HG02938 (cell line): ENCODE measurements around the gene CIRBP.
"Not testable (repeated sequence)": the region's sequence is repeated elsewhere in the genome, so short reads cannot be mapped to it uniquely, and the experiment has no call there.

ENCODE experiments used
- ATAC-seq: cut with Tn5 transposase; IDR thresholded peaks from one replicate; pipeline ENCODE4 v1.9.1; 2021; ENCODE audit warnings: mild to moderate bottlenecking, moderate library complexity; ENCODE audit not compliant: unreplicated experiment

CIRBP gene

DNA sequence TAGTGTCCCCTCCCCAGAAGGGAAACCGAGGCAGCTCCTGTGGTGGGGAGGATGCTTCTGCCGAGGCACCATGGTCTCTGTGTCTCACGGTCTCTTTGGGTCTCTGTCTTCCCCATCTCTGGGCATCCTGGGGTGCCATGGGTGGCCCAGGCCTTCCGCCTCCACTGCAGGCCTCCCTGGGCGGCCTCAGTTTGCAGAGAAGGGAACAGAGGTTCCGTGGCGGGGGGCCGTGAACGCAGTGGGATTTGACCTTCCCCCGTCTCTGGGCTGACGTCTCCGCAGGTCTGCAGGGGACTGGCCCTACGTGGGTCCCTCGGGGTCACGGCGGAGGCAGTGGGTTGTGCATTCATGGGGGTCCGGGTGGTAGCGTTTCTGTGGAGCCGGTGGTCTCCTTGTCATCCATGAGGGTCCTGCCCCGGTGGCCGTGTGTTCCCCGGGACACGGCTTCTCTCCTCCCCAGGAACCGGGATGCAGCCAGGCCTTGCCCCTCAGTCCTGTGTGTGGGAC lies 21.1 kb downstream of the CIRBP start:
- ATAC-seq, result no peak

- no peak for ATAC-seq
Observed at GRCh38 chr19:1290703-1291651, 21.8 kb downstream of the CIRBP start.

GRCh38 chr19:1291761-1292418 lies 22.8 kb downstream of the CIRBP start:
- no peak for ATAC-seq

DNA sequence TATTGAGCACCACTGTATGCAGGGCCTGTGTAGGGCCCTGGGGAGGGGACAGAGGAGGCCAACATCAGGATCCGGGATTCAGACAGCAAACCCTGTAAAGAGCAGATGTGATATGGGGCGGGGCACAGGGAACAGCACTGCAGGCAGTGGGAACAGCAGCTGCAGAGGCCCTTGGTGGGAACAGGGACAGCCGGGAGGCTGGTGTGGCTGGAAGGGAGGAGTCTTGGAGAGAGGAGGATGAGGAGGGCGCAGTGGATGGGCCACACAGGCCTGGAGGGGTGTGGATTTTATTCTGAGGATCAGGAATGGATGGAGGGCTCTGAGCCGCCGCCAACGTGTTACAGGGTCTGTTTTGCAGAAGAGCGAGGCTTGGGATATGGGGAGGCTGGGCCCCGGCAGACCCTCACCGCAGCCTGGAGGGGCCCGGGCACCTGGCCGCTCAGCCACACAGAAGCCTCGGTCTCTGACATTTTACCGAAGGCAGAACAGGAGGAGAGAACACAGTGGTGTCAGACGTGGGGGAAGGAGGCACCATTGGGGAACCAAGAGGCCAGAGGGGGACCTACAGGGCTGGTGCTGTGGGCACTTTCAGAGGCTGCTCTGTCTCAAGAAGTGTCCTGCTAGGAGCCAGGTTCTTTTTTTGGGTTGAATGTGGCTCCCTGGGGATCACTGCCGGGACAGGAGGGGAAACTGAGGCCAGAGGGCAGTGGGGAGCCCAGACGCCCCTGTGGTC lies 23.5 kb downstream of the CIRBP start:
- no peak for ATAC-seq

DNA sequence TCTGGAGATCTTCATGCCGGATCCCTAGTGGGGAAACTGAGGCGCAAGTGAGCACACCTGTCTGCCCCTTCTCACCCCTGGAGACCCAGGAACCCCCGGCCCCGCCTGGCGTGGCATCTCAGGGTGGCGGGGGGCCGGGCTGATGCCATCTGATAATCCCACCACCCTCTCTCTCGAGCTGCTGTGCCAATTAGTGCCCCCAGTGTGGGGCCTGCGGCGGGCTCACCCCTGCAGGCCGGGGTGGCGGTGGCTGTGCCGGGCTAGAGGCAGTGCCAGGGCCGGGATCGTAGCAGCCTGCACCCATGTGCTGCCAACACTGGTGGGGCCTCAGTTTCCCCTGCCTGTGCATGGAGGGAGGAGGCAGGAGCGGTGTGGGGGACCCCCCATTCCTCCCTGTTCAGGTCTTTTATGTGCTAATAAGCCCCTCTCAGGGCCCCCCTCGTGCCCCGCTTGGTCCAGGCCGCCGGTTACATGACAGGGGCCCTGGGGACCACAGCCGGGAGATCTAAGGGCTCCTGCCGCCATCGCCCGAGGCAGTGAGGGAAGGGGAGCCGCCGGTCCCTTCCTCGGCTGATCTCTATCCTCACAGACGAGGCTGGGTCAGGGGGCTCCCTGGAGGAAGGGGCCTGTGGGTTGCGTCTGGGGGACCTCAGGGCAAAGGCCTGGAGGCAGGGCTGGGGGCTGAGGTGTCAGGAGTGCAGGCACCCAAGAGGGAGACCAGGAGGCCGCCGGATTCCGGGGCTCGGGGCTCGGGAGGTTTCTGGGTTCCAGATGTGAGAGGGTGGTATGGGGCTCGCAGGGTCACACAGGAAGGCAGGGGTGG lies 24.9 kb downstream of the CIRBP start:
- no peak for ATAC-seq

DNA sequence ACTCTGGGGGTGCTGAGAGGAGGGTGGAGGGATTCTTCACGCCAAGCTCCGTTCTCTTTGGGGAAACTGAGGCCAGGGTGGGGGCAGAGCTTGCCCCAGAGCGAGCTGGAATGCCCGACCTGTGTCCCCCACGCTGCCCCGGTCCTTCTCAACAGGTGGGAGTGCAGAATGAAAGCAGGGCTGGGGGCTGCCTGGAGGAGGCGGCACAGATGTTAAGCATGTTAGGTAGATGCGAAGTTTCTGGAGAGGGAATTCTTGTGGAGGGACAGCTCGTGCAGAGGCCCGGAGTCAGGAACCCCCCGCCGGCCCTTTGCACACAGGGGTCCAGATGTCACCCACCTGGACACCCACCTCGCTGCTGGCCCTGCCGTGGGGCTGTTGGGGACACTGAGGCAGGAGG lies 25.6 kb downstream of the CIRBP start:
- ATAC-seq, result no peak

DNA sequence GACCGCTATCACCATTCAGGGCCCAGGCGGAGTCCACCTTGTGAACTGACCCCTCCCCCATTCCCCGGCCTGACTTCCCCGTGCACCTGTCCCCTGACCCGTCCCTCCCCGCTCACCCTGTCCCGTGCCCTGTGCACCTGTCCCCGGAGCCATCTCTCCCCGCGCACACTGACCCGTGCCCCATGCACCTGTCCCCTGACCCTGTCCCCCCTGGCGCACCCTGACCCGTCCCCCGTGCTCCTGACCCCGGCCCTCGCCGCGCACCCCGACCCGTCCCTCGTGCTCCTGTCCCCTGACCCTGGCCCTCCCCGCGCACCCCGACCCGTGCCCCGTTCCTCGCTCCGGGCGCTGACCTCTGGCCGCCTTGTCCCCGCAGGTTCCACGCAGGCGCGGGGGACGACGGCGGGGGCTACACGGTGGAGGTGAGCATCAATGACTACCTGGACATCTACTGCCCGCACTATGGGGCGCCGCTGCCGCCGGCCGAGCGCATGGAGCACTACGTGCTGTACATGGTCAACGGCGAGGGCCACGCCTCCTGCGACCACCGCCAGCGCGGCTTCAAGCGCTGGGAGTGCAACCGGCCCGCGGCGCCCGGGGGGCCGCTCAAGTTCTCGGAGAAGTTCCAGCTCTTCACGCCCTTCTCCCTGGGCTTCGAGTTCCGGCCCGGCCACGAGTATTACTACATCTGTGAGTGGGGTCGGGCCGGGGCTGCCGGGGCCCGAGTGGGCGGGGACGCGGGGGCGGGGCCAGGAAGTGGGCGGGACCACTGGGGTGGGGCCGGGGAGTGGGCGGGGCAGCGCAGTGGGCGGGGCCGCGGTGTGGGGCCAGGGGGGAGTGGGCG lies 26.3 kb downstream of the CIRBP start:
- no peak for ATAC-seq

DNA sequence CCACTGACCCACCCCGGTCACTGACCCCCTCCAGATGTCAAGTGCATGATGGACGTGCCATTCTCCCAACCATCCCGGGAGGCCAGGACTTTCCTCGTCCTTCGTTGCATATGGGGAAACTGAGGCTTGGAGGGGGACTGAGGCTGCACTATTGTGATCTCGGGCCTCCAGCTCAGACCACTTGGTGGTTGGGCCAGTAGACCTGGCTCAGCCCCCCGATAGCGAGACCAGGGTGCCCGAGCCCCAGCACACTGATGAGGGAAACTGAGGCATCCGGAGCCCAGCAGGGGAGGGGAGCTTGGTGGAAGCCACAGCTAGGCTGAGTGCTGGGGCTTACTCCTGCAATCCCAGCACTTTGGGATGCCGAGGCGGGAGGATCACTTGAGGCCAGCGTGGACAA lies 26.9 kb downstream of the CIRBP start:
- ATAC-seq, result no peak

DNA sequence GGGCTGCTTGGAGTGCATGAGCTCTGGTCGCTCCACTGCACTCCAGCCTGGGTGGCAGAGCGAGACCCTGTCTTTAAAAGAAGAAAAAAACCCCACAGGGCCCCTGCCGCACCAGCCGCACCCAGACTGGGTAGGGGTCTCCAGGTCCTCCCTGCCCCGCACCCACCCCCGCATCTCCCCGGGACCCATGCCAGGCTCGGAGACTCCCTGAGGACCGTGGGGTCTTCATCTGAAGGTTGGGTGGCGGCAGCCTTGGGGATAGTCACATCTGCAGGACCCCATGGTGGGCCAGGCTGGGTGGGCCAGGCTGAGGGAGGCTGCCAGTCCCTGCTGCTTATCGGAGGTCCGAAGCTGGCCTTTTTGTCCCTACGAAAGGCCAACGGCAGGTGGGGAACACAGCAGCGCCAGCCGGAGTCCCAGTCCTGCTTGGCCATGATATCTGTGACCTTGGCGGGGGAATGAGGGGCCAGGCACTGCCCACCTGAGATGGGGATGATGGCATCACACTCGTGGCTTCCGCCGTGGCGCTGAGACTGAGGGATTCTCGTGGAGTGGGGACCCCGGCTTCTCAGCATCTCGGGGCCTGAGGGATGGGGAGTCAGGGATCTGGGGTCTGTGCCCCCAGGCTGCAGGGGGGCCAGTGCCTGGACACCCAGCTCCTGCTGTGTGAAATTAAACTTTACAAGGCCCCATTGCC lies 27.6 kb downstream of the CIRBP start:
- no peak for ATAC-seq

DNA sequence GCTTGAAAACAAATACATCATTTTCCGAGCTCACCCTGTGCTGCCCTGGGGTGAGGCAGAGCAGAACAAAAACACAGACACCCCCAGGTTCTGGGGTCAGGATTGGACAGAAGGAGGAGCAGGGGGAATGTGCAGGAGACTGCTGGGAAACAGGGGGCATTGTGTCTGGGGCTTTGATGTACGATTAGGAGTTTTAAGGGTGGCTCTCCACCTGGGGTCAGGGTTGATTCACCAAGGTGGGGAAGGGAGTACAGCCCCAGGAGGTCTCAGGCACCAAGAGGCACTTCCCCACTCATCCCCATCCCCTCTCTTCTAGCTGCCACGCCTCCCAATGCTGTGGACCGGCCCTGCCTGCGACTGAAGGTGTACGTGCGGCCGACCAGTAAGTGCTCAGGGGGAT lies 29.1 kb downstream of the CIRBP start:
- ATAC-seq, result no peak

DNA sequence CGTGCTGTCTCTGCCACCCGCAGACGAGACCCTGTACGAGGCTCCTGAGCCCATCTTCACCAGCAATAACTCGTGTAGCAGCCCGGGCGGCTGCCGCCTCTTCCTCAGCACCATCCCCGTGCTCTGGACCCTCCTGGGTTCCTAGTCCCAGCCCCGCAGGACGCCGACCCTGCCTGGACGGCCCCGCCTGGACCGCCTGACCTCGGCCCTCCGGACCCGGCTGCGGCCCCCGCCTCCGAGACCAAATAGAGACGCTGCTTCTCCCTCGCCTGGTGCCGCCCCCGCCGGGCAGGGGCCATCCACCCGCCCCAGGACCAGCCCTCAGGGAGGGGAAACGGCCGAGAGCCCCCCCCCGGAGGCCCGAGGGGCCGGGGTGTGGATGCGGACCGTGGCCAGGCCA lies 30.7 kb downstream of the CIRBP start:
- no peak for ATAC-seq

DNA sequence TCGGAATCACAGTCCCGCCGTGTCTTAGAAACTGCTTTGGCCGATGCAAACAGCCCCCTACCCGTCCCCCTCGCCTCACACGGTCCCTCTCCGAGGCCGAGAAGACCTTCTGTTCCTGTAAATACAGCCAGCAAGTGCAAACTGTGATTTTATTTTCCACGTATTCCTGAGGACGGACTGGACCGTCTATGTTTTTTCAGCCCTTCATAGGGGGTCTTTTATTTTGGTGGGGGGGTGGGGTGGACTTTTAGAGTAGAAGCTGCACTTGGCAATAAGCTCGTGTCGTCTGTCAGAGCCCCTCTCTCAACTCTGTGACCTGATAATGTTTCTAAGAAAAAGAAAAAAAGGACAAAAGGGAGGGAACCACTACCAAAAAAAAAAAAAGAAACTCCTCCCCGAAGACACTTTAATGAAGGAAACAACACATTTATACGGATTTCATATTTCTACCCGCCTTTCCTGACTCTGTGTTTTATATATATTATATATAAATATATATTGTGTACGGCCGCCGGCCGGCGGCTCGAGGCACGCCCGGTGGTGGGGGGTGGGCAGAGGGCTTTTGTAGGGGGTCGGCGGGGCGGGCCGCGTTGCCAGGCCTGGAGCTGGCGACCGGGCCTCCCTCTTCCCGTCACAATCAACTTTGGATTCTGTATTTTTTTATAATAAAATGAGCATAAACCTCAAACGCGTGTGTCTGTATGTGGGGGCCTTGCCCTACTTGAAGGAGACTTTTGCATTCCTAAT lies 31.8 kb downstream of the CIRBP start:
- no peak for ATAC-seq

DNA sequence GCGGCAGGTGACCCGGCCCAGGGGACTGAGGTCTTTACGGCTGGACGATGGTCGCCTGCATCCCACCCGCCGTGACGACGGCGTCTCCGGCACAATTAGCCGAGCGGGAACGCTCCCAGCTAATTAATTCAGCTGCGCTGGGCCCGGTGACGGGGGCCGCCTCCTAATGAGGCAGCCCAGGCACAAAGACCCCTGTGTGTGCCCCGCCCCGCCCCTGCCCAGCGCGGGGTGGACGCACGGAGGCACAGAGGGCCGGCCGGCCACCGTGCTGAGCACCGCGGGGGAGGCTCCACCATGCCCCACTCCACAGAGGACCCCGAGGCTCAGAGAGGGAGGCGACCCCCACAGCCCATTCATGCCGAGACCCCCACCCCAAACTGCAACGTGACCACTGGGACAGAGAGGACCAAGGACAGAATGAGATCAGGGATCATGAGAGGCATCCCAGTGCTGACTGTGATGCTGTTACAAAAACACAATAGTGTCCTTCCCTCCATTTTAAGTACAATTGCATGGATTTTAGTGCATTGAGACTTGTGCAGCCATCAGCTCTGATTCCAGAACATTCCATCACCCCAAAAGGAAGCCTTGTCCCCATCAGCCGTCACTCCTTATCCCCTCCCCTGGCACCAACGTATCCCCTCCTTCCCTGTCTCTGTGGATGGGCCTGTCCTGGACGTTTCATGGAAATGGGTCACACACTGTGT lies 33.6 kb downstream of the CIRBP start:
- ATAC-seq, result no peak

GRCh38 chr19:1304197-1304924 lies 35.2 kb downstream of the CIRBP start:
- no peak for ATAC-seq

- not testable (repeated sequence) for ATAC-seq
Observed at GRCh38 chr19:1305354-1305753, 36.2 kb downstream of the CIRBP start.

DNA sequence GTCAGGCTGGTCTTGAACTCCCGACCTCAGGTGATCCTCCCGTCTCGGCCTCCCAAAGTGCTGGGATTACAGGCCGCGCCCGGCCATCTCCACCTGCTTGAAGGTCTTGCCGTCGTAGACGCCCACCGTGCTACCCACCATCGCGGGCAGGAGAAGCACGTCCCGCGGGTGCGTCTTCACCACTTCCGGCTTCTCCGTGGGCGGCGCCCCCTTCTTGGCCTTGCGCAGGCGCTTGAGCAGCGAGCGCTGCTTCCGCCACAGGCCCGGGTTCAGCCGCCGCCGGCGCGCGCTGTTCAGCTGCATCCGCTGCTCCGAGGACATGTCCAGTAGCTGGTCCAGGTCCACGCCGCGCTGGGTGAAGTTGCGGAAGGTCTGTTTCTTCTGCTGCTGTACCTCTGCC lies 38.2 kb downstream of the CIRBP start:
- no peak for ATAC-seq

GRCh38 chr19:1307755-1308303 lies 38.7 kb downstream of the CIRBP start:
- ATAC-seq, result no peak
